H9 (cell line): Measurements from ENCODE around the gene LRPAP1. TPM values are rescaled to one million over a fixed set of nuclear protein-coding genes. Genes with fewer than 3 reads are reported as not detected.
"Not testable (repeated sequence)": the region's sequence is repeated elsewhere in the genome, so short reads cannot be mapped to it uniquely, and the experiment has no call there.

ENCODE experiments used
- DNase-seq: peaks from one replicate; pipeline ENCODE4 v3.0.0-alpha.2; 2017
- H2AFZ ChIP-seq: one replicate; pipeline ENCODE4 v1.6.1; 2013; ENCODE audit warnings: mild to moderate bottlenecking, low read length, control low read depth, moderate library complexity
- H2AK5ac ChIP-seq: 2 replicates; pipeline ENCODE4 v1.6.1; 2013; ENCODE audit warnings: low read length, control low read depth, mixed read lengths; ENCODE audit not compliant: insufficient read length
- H2BK120ac ChIP-seq: one replicate; pipeline ENCODE4 v1.6.1; 2013; ENCODE audit warnings: low read depth, mild to moderate bottlenecking, low read length, control low read depth, inconsistent platforms; ENCODE audit not compliant: poor library complexity, severe bottlenecking
- H2BK12ac ChIP-seq: 2 replicates; pipeline ENCODE4 v1.6.1; 2013; ENCODE audit warnings: low read length, control low read depth, mixed read lengths, low read depth; ENCODE audit not compliant: insufficient read length
- H2BK15ac ChIP-seq: 2 replicates; pipeline ENCODE4 v1.6.1; 2013; ENCODE audit warnings: low read depth, low read length, control low read depth
- H2BK20ac ChIP-seq: one replicate; pipeline ENCODE4 v1.6.1; 2013; ENCODE audit warnings: low read depth, mild to moderate bottlenecking, low read length, control low read depth, inconsistent platforms; ENCODE audit not compliant: poor library complexity, severe bottlenecking
- H2BK5ac ChIP-seq: 2 replicates; pipeline ENCODE4 v1.6.1; 2013; ENCODE audit warnings: low read length, control low read depth, mixed read lengths; ENCODE audit not compliant: insufficient read length
- H3K14ac ChIP-seq: 2 replicates; pipeline ENCODE4 v1.6.1; 2013; ENCODE audit warnings: low read length, control low read depth; ENCODE audit not compliant: insufficient read depth
- H3K18ac ChIP-seq: 2 replicates; pipeline ENCODE4 v1.6.1; 2013; ENCODE audit warnings: low read depth, mild to moderate bottlenecking, mixed read lengths, low read length, control low read depth; ENCODE audit not compliant: insufficient read length
- H3K23ac ChIP-seq: 2 replicates; pipeline ENCODE4 v1.6.1; 2013; ENCODE audit warnings: low read length, control low read depth, mixed read lengths, low read depth; ENCODE audit not compliant: insufficient read length
- H3K23me2 ChIP-seq: 2 replicates; pipeline ENCODE4 v1.6.1; 2013; ENCODE audit warnings: low read depth, mild to moderate bottlenecking, mixed read lengths, low read length, control low read depth; ENCODE audit not compliant: insufficient read length, poor library complexity, severe bottlenecking
- H3K27ac ChIP-seq: 2 replicates; pipeline ENCODE4 v1.5.1; 2013; ENCODE audit warnings: low read length, control low read depth, mixed read lengths, low read depth; ENCODE audit not compliant: insufficient read length
- H3K27me3 ChIP-seq: 2 replicates; pipeline ENCODE4 v1.6.1; 2013; ENCODE audit warnings: low read length, control low read depth, inconsistent platforms; ENCODE audit not compliant: insufficient read depth
- H3K4ac ChIP-seq: 2 replicates; pipeline ENCODE4 v1.6.1; 2013; ENCODE audit warnings: low read depth, mild to moderate bottlenecking, control low read depth, inconsistent platforms, low read length, moderate library complexity
- H3K4me1 ChIP-seq: 2 replicates; pipeline ENCODE4 v1.6.1; 2013; ENCODE audit warnings: low read length, control low read depth, inconsistent platforms; ENCODE audit not compliant: insufficient read depth
- H3K4me2 ChIP-seq: 2 replicates; pipeline ENCODE4 v1.6.1; 2013; ENCODE audit warnings: low read length, control low read depth, mixed read lengths; ENCODE audit not compliant: insufficient read length, insufficient read depth
- H3K56ac ChIP-seq: 2 replicates; pipeline ENCODE4 v1.6.1; 2013; ENCODE audit warnings: low read depth, mild to moderate bottlenecking, mixed read lengths, low read length, control low read depth; ENCODE audit not compliant: insufficient read length
- H3K79me1 ChIP-seq: 2 replicates; pipeline ENCODE4 v1.6.1; 2013; ENCODE audit warnings: low read depth, mild to moderate bottlenecking, moderate library complexity, low read length, control low read depth, inconsistent platforms; ENCODE audit not compliant: insufficient read depth, poor library complexity, severe bottlenecking
- H3K79me2 ChIP-seq: 2 replicates; pipeline ENCODE4 v1.6.1; 2013; ENCODE audit warnings: low read length, control low read depth, inconsistent platforms; ENCODE audit not compliant: insufficient read depth
- H3K9ac ChIP-seq: 2 replicates; pipeline ENCODE4 v1.6.1; 2013; ENCODE audit warnings: low read length, control low read depth, mixed read lengths; ENCODE audit not compliant: insufficient read length; ENCODE audit errors: extremely low read depth
- H3K9me3 ChIP-seq: one replicate; pipeline ENCODE4 v1.6.1; 2013; ENCODE audit warnings: low read depth, low read length, inconsistent platforms; ENCODE audit not compliant: control insufficient read depth
- H3T11ph ChIP-seq: one replicate; pipeline ENCODE4 v1.6.1; 2013; ENCODE audit warnings: mild to moderate bottlenecking, low read length, control low read depth, inconsistent platforms
- H4K20me1 ChIP-seq: one replicate; pipeline ENCODE4 v1.6.1; 2013; ENCODE audit not compliant: control insufficient read depth, insufficient read length, insufficient read depth
- H4K5ac ChIP-seq: 2 replicates; pipeline ENCODE4 v1.6.1; 2013; ENCODE audit warnings: low read depth, mild to moderate bottlenecking, mixed read lengths, low read length, control low read depth; ENCODE audit not compliant: insufficient read length
- H4K8ac ChIP-seq: replicated peaks from 2 replicates; pipeline ENCODE4 v1.6.1; 2013; ENCODE audit warnings: low read length, control low read depth, mixed read lengths, low read depth; ENCODE audit not compliant: insufficient read length
- H4K91ac ChIP-seq: 2 replicates; pipeline ENCODE4 v1.6.1; 2013; ENCODE audit warnings: low read depth, mild to moderate bottlenecking, moderate library complexity, mixed read lengths, low read length, control low read depth; ENCODE audit not compliant: insufficient read length
- H3K27ac Mint-ChIP-seq, 3 experiments: 2 replicates in 2 of 3; 3 replicates in 1 of 3; pipeline ENCODE4 v1.8.0; 2020 to 2021; ENCODE audit warnings: mixed read lengths in 3 of 3, mild to moderate bottlenecking in 1 of 3, moderate library complexity in 1 of 3
- H3K27me3 Mint-ChIP-seq: 2 replicates; pipeline ENCODE4 v1.8.0; 2021; ENCODE audit warnings: low read depth, mild to moderate bottlenecking, moderate library complexity, mixed read lengths
- H3K36me3 Mint-ChIP-seq, 3 experiments: 2 replicates in 2 of 3; 3 replicates in 1 of 3; pipeline ENCODE4 v1.8.0; 2020 to 2021; ENCODE audit warnings: low read depth in 3 of 3, mixed read lengths in 3 of 3; ENCODE audit not compliant: insufficient read depth in 1 of 3
- H3K4me1 Mint-ChIP-seq, 2 experiments: 2 replicates each; pipeline ENCODE4 v1.8.0; 2020; ENCODE audit warnings: mixed read lengths in 2 of 2
- H3K4me3 Mint-ChIP-seq, 2 experiments: 2 replicates in 1 of 2; 3 replicates in 1 of 2; pipeline ENCODE4 v1.8.0; 2020 to 2021; ENCODE audit warnings: mild to moderate bottlenecking in 2 of 2, mixed read lengths in 2 of 2, moderate library complexity in 1 of 2
- H3K9me3 Mint-ChIP-seq, 2 experiments: 2 replicates in 1 of 2; 3 replicates in 1 of 2; pipeline ENCODE4 v1.8.0; 2020; ENCODE audit warnings: mild to moderate bottlenecking in 2 of 2, mixed read lengths in 2 of 2, moderate library complexity in 1 of 2
- WGBS: extraction: QIAGEN DNeasy Blood & Tissue Kit; methylation state at CpG from one replicate; pipeline ENCODE4 v1.1.7; 2013; ENCODE audit warnings: missing lambda C conversion rate, low lambda C conversion rate, mixed read lengths; ENCODE audit not compliant: insufficient read length; ENCODE audit errors: extremely low coverage; 5-methylcytosine and 5-hydroxymethylcytosine counted together
- total RNA-seq: library from RNA; stranded (reverse); gene quantifications from 2 replicates; pipeline ENCODE4 v1.2.1, GENCODE V29; 2021

Gene LRPAP1
- total RNA-seq, 1 experiment from 2014 or later: 85.9 TPM

DNA sequence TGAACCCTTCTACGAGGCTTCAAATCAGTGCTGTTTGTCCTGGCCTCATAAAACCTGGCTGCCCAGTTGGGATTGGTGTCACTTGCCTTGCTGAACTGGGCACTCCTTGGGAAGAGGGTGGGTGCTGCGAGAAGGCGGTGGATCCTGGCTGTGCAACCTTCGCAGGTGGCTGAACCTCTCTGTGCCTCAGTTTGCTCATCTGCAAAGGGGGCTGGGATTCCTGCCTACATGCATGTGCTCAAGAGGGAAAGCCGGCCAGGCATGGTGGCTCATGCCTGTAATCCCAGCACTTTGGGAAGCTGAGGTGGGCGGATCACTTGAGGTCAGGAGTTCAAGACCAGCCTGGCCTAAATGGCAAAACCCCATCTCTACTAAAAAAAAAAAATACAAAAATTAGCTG lies 17.8 kb upstream of the LRPAP1 start:
- H3K4me3 Mint-ChIP-seq, H3K56ac ChIP-seq, H2BK12ac ChIP-seq, H4K8ac ChIP-seq, H2AFZ ChIP-seq, H3K4me1 Mint-ChIP-seq, H3K4ac ChIP-seq, H3K79me1 ChIP-seq, H4K91ac ChIP-seq, H3K79me2 ChIP-seq, DNase-seq, H3K36me3 Mint-ChIP-seq, H3K23me2 ChIP-seq, H2BK120ac ChIP-seq, H3K4me2 ChIP-seq, H3T11ph ChIP-seq, H2BK5ac ChIP-seq, H4K5ac ChIP-seq, H3K23ac ChIP-seq, H2AK5ac ChIP-seq, H3K18ac ChIP-seq, H3K27ac Mint-ChIP-seq, H3K9ac ChIP-seq, H3K27ac ChIP-seq, H2BK20ac ChIP-seq, H3K9me3 ChIP-seq, H3K14ac ChIP-seq, H3K4me1 ChIP-seq, H2BK15ac ChIP-seq, H3K9me3 Mint-ChIP-seq, H3K27me3 ChIP-seq, H4K20me1 ChIP-seq: not testable (repeated sequence)
- peaks cover 18% of the 10 kb centered on the region for H3K27me3 Mint-ChIP-seq
- no CpG with 5 or more reads among the region's 6 CpGs for WGBS

DNA sequence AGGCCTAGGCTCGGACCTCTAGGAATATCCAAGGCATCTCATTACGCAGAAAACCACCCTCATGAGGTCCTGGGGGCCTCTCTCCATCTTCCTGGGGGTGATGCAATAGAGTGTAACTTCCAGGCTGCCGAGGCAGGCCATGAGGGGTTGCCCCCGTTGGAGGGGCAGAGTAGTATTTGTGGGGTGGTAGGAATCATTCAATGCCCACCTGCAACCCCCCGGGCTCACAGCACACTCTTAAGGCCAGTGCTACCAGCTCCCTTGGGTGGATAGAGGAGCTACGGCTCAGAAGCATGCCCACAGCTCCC lies 17.4 kb upstream of the LRPAP1 start:
- H3K18ac ChIP-seq, H3T11ph ChIP-seq, H2BK20ac ChIP-seq, H3K4me1 Mint-ChIP-seq, H3K56ac ChIP-seq, H4K91ac ChIP-seq, H4K20me1 ChIP-seq, H3K23ac ChIP-seq, DNase-seq, H2BK15ac ChIP-seq, H3K9ac ChIP-seq, H3K27ac ChIP-seq, H2BK5ac ChIP-seq, H3K14ac ChIP-seq, H3K36me3 Mint-ChIP-seq, H2AK5ac ChIP-seq, H3K4me1 ChIP-seq, H3K4me3 Mint-ChIP-seq, H3K9me3 ChIP-seq, H4K5ac ChIP-seq, H3K4me2 ChIP-seq, H3K79me1 ChIP-seq, H4K8ac ChIP-seq, H3K27me3 ChIP-seq, H2BK12ac ChIP-seq, H3K27ac Mint-ChIP-seq, H3K79me2 ChIP-seq, H2BK120ac ChIP-seq, H3K4ac ChIP-seq, H3K9me3 Mint-ChIP-seq, H3K23me2 ChIP-seq, H2AFZ ChIP-seq: not testable (repeated sequence)
- peaks cover 20% of the 10 kb centered on the region for H3K27me3 Mint-ChIP-seq
- WGBS: no CpG with 5 or more reads among the region's 6 CpGs
